Measurements from ENCODE around the gene USP53.
"Not testable (repeated sequence)": the region's sequence is repeated elsewhere in the genome, so short reads cannot be mapped to it uniquely, and the experiment has no call there.

The USP53 gene

GRCh38 chr4:119268466-119268865 is 56.0 kb downstream of the USP53 start:
- in situ Hi-C loops (cut with MboI; ENCODE audit: low sequenced_read_pairs) = no loop called here

- in situ Hi-C loops (cut with MboI; ENCODE audit: low sequenced_read_pairs) = no loop called here
Measured at GRCh38 chr4:119271361-119272085, 59.0 kb downstream of the USP53 start.

- in situ Hi-C loops (cut with MboI; ENCODE audit: low sequenced_read_pairs) = not testable (repeated sequence)
Measured at GRCh38 chr4:119279541-119279940, 67.0 kb downstream of the USP53 start.

- in situ Hi-C loops (cut with MboI; ENCODE audit: low sequenced_read_pairs) = not testable (repeated sequence)
Measured at GRCh38 chr4:119279945-119280344, 67.4 kb downstream of the USP53 start.

GRCh38 chr4:119281393-119281792 is 68.9 kb downstream of the USP53 start:
- in situ Hi-C loops (cut with MboI; ENCODE audit: low sequenced_read_pairs) = no loop called here

- in situ Hi-C loops (cut with MboI; ENCODE audit: low sequenced_read_pairs) = no loop called here
Measured at GRCh38 chr4:119284876-119285780, 72.6 kb downstream of the USP53 start.

GRCh38 chr4:119286377-119287002 is 74.0 kb downstream of the USP53 start:
- in situ Hi-C loops (cut with MboI; ENCODE audit: low sequenced_read_pairs) = no loop called here

GRCh38 chr4:119289313-119289712 is 76.8 kb downstream of the USP53 start:
- in situ Hi-C loops (cut with MboI; ENCODE audit: low sequenced_read_pairs) = no loop called here

GRCh38 chr4:119290598-119290997 is 78.1 kb downstream of the USP53 start:
- in situ Hi-C loops (cut with MboI; ENCODE audit: low sequenced_read_pairs) = no loop called here

- in situ Hi-C loops (cut with MboI; ENCODE audit: low sequenced_read_pairs) = no loop called here
Measured at GRCh38 chr4:119296356-119296755, 83.8 kb downstream of the USP53 start.

GRCh38 chr4:119297795-119298194 is 85.3 kb downstream of the USP53 start:
- in situ Hi-C loops (cut with MboI; ENCODE audit: low sequenced_read_pairs) = no loop called here

GRCh38 chr4:119299260-119299671 is 86.8 kb downstream of the USP53 start:
- in situ Hi-C loops (cut with MboI; ENCODE audit: low sequenced_read_pairs) = no loop called here

GRCh38 chr4:119299741-119300100 is 87.2 kb downstream of the USP53 start:
- in situ Hi-C loops (cut with MboI; ENCODE audit: low sequenced_read_pairs) = no loop called here

GRCh38 chr4:119300101-119300978 is 87.8 kb downstream of the USP53 start:
- in situ Hi-C loops (cut with MboI; ENCODE audit: low sequenced_read_pairs) = no loop called here

- in situ Hi-C loops (cut with MboI; ENCODE audit: low sequenced_read_pairs) = no loop called here
Measured at GRCh38 chr4:119302073-119302832, 89.7 kb downstream of the USP53 start.

GRCh38 chr4:119303587-119304305 is 91.2 kb downstream of the USP53 start:
- in situ Hi-C loops (cut with MboI; ENCODE audit: low sequenced_read_pairs) = no loop called here

- in situ Hi-C loops (cut with MboI; ENCODE audit: low sequenced_read_pairs) = no loop called here
Measured at GRCh38 chr4:119304431-119304830, 91.9 kb downstream of the USP53 start.

- in situ Hi-C loops (cut with MboI; ENCODE audit: low sequenced_read_pairs) = no loop called here
Measured at GRCh38 chr4:119307606-119308005, 95.1 kb downstream of the USP53 start.

- in situ Hi-C loops (cut with MboI; ENCODE audit: low sequenced_read_pairs) = no loop called here
Measured at GRCh38 chr4:119310826-119311225, 98.3 kb downstream of the USP53 start.
